MM.1S (cell line): ENCODE measurements around the gene SCAP.

Experiments used
- DNase-seq: peaks from one replicate; pipeline ENCODE4 v3.0.0-alpha.2; 2015
- H2AFZ ChIP-seq: fragments of 300-600 bp; sonication (generic); 2 replicates; pipeline ENCODE4 v1.6.0; 2016; ENCODE audit warnings: antibody characterized with exemption, low read length
- H3F3A ChIP-seq: fragments of 300-600 bp; sonication (generic); 2 replicates; pipeline ENCODE4 v1.6.1; 2016; ENCODE audit warnings: mild to moderate bottlenecking, antibody characterized with exemption, low read length, moderate library complexity, mixed read lengths; ENCODE audit not compliant: insufficient read depth
- H3K27ac ChIP-seq: fragments of 300-600 bp; sonication (generic); 2 replicates; pipeline ENCODE4 v1.5.1; 2016; ENCODE audit warnings: mild to moderate bottlenecking, low read length
- H3K27me3 ChIP-seq: fragments of 300-600 bp; sonication (generic); replicated peaks from 2 replicates; pipeline ENCODE4 v1.6.0; 2016; ENCODE audit warnings: low read length; ENCODE audit not compliant: insufficient read depth
- H3K36me3 ChIP-seq: fragments of 300-600 bp; sonication (generic); replicated peaks from 2 replicates; pipeline ENCODE4 v1.6.1; 2016; ENCODE audit warnings: mild to moderate bottlenecking, low read length, mixed read lengths; ENCODE audit not compliant: insufficient read depth
- H3K4me1 ChIP-seq: fragments of 300-600 bp; sonication (generic); 2 replicates; pipeline ENCODE4 v1.6.1; 2016; ENCODE audit warnings: low read length, mixed read lengths
- H3K4me2 ChIP-seq: fragments of 300-600 bp; sonication (generic); 2 replicates; pipeline ENCODE4 v1.6.0; 2016; ENCODE audit warnings: low read depth, low read length
- H3K4me3 ChIP-seq: fragments of 300-600 bp; sonication (generic); 2 replicates; pipeline ENCODE4 v1.5.1; 2016; ENCODE audit warnings: low read length, mixed read lengths
- H3K79me2 ChIP-seq: fragments of 300-600 bp; sonication (generic); 2 replicates; pipeline ENCODE4 v1.6.1; 2016; ENCODE audit warnings: mixed run types, low read length, mixed read lengths
- H3K9ac ChIP-seq: fragments of 300-600 bp; sonication (generic); 2 replicates; pipeline ENCODE4 v1.6.1; 2016; ENCODE audit warnings: low read length, mixed read lengths
- H3K9me2 ChIP-seq: fragments of 300-600 bp; sonication (generic); replicated peaks from 2 replicates; pipeline ENCODE4 v1.6.1; 2016; ENCODE audit warnings: mild to moderate bottlenecking, low read length, mixed read lengths; ENCODE audit not compliant: insufficient read depth
- H3K9me3 ChIP-seq: fragments of 300-600 bp; sonication (generic); replicated peaks from 2 replicates; pipeline ENCODE4 v1.6.1; 2016; ENCODE audit warnings: mild to moderate bottlenecking, low read length, mixed read lengths; ENCODE audit not compliant: insufficient read depth
- H4K20me1 ChIP-seq: fragments of 300-600 bp; sonication (generic); 2 replicates; pipeline ENCODE4 v1.6.1; 2016; ENCODE audit warnings: mild to moderate bottlenecking, low read length, moderate library complexity, mixed read lengths; ENCODE audit not compliant: insufficient read depth
- EZH2 ChIP-seq: fragments of 300-600 bp; sonication (generic); optimal IDR thresholded peaks from 2 replicates; pipeline ENCODE3; 2017; ENCODE audit warnings: low read depth, mild to moderate bottlenecking, antibody characterized with exemption, low read length, mixed read lengths
- EZH2phosphoT487 ChIP-seq: fragments of 300-600 bp; sonication (generic); IDR thresholded peaks from 2 replicates; pipeline ENCODE4 v1.6.1; 2018; ENCODE audit warnings: antibody characterized with exemption, low read length
- TF ChIP-seq, protein P1 (sequence below): fragments of 300-600 bp; sonication (generic); IDR thresholded peaks from 2 replicates; pipeline ENCODE4 v1.5.1; 2016; ENCODE audit warnings: antibody characterized with exemption, low read length, mixed read lengths

SCAP gene

DNA sequence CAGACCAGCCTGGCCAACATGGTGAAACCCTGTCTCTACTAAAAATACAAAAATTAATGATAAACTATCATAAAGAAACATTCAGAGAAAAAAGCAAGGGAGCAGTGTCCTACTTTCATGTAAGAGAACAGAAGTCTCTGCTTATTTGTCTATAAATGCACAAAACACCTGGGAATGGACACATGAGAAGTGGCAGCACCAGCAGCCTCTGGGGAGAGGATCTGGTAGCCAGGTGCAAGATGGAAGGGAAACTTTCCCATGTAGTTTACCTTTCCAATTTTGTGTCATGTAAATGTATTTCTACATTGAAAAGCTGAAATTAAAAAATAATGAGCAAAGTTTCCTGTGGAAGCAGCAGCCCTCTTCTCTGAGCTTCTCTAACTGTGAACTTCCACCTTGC lies 18.8 kb downstream of the SCAP start:
- peaks cover 66% of the 10 kb centered on the region for H3K79me2 ChIP-seq

DNA sequence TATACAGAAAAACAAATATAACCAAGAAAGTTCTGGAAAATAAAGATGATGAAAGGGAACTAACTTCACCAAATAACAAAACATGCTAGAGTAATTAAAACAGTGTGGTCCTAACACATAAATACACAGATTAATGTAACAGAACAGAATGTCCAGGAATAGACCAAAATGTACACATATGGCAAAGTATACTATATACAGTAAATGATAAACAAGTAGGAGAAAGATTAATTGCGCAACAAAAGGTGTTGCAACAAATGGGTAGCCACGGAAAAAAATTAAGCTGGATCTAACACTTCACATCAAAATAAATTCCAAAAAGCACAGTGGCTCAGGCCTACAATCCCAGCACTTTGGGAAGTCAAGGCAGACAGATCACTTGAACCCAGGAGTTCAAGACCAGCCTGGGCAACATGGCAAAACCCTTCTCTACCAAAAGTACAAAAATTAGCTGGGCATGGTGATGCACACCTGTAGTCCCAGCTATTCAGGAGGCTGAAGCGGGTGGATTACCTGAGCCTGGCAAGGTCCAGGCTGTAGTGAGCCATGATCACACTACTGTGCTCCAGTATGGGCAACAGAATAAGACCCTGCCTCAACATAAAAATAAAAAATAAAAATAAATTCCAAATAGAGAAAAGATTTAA lies 19.8 kb downstream of the SCAP start:
- no peak overlapping the region for H3K4me3 ChIP-seq
- no peaks in the 10 kb centered on the region for H3K4me1 ChIP-seq
- no peaks in the 10 kb centered on the region for H3F3A ChIP-seq
- H2AFZ ChIP-seq: no peak overlapping the region
- no peak for DNase-seq
- H3K4me2 ChIP-seq: no peak overlapping the region
- H3K79me2 ChIP-seq: peaks cover 65% of the 10 kb centered on the region
- H3K9ac ChIP-seq: no peak overlapping the region
- H3K27ac ChIP-seq: no peak overlapping the region
- TF ChIP-seq, protein P1, sequence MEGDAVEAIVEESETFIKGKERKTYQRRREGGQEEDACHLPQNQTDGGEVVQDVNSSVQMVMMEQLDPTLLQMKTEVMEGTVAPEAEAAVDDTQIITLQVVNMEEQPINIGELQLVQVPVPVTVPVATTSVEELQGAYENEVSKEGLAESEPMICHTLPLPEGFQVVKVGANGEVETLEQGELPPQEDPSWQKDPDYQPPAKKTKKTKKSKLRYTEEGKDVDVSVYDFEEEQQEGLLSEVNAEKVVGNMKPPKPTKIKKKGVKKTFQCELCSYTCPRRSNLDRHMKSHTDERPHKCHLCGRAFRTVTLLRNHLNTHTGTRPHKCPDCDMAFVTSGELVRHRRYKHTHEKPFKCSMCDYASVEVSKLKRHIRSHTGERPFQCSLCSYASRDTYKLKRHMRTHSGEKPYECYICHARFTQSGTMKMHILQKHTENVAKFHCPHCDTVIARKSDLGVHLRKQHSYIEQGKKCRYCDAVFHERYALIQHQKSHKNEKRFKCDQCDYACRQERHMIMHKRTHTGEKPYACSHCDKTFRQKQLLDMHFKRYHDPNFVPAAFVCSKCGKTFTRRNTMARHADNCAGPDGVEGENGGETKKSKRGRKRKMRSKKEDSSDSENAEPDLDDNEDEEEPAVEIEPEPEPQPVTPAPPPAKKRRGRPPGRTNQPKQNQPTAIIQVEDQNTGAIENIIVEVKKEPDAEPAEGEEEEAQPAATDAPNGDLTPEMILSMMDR: no peak
- TF ChIP-seq EZH2phosphoT487: no peak
- TF ChIP-seq EZH2: no peak
- H3K27me3 ChIP-seq: no peaks in the 10 kb centered on the region
- no peaks in the 10 kb centered on the region for H3K9me3 ChIP-seq
- H4K20me1 ChIP-seq: no peaks in the 10 kb centered on the region
- H3K9me2 ChIP-seq: no peaks in the 10 kb centered on the region
- H3K36me3 ChIP-seq: no peaks in the 10 kb centered on the region

More for the DNA sequence above, 18.8 kb downstream of the SCAP start:
- H2AFZ ChIP-seq: no peak overlapping the region
- no peaks in the 10 kb centered on the region for H3K9me3 ChIP-seq
- no peaks in the 10 kb centered on the region for H3K9me2 ChIP-seq
- TF ChIP-seq, protein P1: no peak
- TF ChIP-seq EZH2: no peak
- TF ChIP-seq EZH2phosphoT487: no peak
- DNase-seq: no peak
- no peaks in the 10 kb centered on the region for H4K20me1 ChIP-seq
- H3K27me3 ChIP-seq: no peaks in the 10 kb centered on the region
- no peak overlapping the region for H3K4me3 ChIP-seq
- no peaks in the 10 kb centered on the region for H3K4me1 ChIP-seq
- no peaks in the 10 kb centered on the region for H3F3A ChIP-seq
- H3K27ac ChIP-seq: no peak overlapping the region
- H3K4me2 ChIP-seq: no peak overlapping the region
- no peak overlapping the region for H3K9ac ChIP-seq
- H3K36me3 ChIP-seq: no peaks in the 10 kb centered on the region

DNA sequence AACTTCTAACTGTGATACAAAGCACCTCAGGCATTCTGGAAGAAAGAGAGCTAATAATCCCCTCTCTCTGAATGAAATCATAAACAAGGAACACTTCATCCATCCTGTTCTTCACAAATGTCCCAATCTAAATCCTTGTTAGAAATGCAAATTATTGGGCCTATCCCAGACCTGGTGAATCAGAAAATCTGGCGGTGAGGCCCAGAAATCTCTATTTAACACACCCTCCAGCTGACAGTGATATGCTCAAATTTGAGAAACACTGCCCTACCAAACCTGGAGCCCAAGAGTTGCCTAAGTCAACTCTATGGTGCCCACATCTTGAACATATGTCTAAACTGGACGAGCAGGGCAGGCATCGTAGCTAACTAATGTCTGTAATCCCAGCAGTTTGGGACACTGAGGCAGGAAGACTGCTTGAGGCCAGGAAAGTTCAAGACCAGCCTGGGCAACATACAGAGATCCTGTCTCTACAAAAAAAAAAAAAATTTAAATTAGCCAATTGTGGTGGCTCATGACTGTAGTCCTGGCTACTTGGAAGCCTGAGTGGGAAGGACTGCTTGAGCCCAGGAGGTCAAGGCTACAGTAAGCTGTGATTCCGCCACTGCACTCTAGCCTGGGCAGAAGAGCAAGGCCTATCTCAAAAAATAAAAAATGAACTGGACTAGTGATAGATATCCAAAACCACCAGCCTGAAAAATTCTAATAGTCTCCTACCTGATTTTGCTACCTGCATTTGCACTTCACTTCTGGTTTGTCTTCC lies 23.1 kb downstream of the SCAP start:
- Histone ChIP-seq H3K27me3 (no peaks in the 10 kb centered on the region), H3K79me2 (peaks cover 68% of the 10 kb centered on the region)

More for the DNA sequence above, 23.1 kb downstream of the SCAP start:
- no peak for TF ChIP-seq EZH2phosphoT487
- TF ChIP-seq EZH2: no peak
- TF ChIP-seq, protein P1: no peak
- no peak overlapping the region for H2AFZ ChIP-seq
- no peak overlapping the region for H3K27ac ChIP-seq
- H3F3A ChIP-seq: no peaks in the 10 kb centered on the region
- no peak overlapping the region for H3K4me3 ChIP-seq
- no peaks in the 10 kb centered on the region for H3K9me2 ChIP-seq
- no peak overlapping the region for H3K9ac ChIP-seq
- no peak for DNase-seq
- H3K36me3 ChIP-seq: no peaks in the 10 kb centered on the region
- H4K20me1 ChIP-seq: no peaks in the 10 kb centered on the region
- no peaks in the 10 kb centered on the region for H3K9me3 ChIP-seq
- H3K4me1 ChIP-seq: no peaks in the 10 kb centered on the region
- no peak overlapping the region for H3K4me2 ChIP-seq
